Cardiac fibroblast (primary cell): ENCODE results near the gene KIZ.
A peak's percentile ranks its signal among the peaks of the same experiment; 100 is the strongest.

ENCODE experiments used
- DNase-seq, 2 donors: peaks; one replicate each; pipeline versions ENCODE4 v3.0.0 to v3.0.0-alpha.2; 2010; ENCODE audit warnings: low read depth in 2 of 2
- H3K4me3 ChIP-seq, 2 donors: replicated peaks in 1 of 2; 1 replicate in 1 of 2; 2 replicates in 1 of 2; pipeline ENCODE4 v1.5.1; 2011; ENCODE audit warnings: low read depth in 2 of 2, low read length in 2 of 2, mild to moderate bottlenecking in 2 of 2, moderate library complexity in 1 of 2
- CTCF ChIP-seq: IDR thresholded peaks from one replicate; pipeline ENCODE4 v1.5.1; 2011; ENCODE audit warnings: low read depth, mild to moderate bottlenecking, low read length, inconsistent platforms

Gene KIZ

GRCh38 chr20:21266191-21266536 is 140.3 kb downstream of the KIZ start:
- no peak for TF ChIP-seq CTCF
- DNase-seq, result no peak

GRCh38 chr20:21269772-21270171 is 143.9 kb downstream of the KIZ start:
- H3K4me3 ChIP-seq, result no peak overlapping the region
- no peak for TF ChIP-seq CTCF
- DNase-seq, result no peak

More at GRCh38 chr20:21266191-21266536, 140.3 kb downstream of the KIZ start:
- no peak overlapping the region for H3K4me3 ChIP-seq

- no peak for DNase-seq
- H3K4me3 ChIP-seq, result no peak overlapping the region
- TF ChIP-seq CTCF, result no peak
These were observed 144.9 kb downstream of the KIZ start for GRCh38 chr20:21270806-21271205.

- TF ChIP-seq CTCF, result no peak
- no peak overlapping the region for H3K4me3 ChIP-seq
- peak in 1 of 2 donors; percentile 35 for DNase-seq
These were observed 146.4 kb downstream of the KIZ start for GRCh38 chr20:21272279-21272678.

- no peak for TF ChIP-seq CTCF
- no peak overlapping the region for H3K4me3 ChIP-seq
- no peak for DNase-seq
These were observed 146.8 kb downstream of the KIZ start for GRCh38 chr20:21272679-21273078.

GRCh38 chr20:21273755-21274386 is 148.0 kb downstream of the KIZ start:
- TF ChIP-seq CTCF, result no peak
- no peak for DNase-seq
- H3K4me3 ChIP-seq, result no peak overlapping the region

- TF ChIP-seq CTCF, result no peak
- H3K4me3 ChIP-seq, result no peak overlapping the region
- DNase-seq, result no peak
These were observed 152.9 kb downstream of the KIZ start for GRCh38 chr20:21278829-21279228.
